ENCODE data around the gene FOLR1.
"Not testable (repeated sequence)": the region's sequence is repeated elsewhere in the genome, so short reads cannot be mapped to it uniquely, and the experiment has no call there.

FOLR1 gene

DNA sequence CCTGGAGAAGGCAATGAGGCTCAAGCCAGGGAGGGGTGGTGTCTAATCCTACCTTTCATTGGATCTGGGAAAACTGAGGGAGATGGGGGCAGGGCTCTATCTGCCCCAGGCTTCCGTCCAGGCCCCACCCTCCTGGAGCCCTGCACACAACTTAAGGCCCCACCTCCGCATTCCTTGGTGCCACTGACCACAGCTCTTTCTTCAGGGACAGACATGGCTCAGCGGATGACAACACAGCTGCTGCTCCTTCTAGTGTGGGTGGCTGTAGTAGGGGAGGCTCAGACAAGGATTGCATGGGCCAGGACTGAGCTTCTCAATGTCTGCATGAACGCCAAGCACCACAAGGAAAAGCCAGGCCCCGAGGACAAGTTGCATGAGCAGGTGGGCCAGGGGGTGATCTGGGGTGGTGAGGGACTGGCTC, at the start of gene FOLR1:
Gene FOLR1, plus strand, starts transcription at position 180 of the 421 bp plus-strand sequence. Its CDS starts 34 bp downstream, at position 214.
- DNase-seq: no peak

- DNase-seq: not testable (repeated sequence)
Observed at GRCh38 chr11:72142543-72142942, 49.4 kb upstream of the FOLR1 start.

DNA sequence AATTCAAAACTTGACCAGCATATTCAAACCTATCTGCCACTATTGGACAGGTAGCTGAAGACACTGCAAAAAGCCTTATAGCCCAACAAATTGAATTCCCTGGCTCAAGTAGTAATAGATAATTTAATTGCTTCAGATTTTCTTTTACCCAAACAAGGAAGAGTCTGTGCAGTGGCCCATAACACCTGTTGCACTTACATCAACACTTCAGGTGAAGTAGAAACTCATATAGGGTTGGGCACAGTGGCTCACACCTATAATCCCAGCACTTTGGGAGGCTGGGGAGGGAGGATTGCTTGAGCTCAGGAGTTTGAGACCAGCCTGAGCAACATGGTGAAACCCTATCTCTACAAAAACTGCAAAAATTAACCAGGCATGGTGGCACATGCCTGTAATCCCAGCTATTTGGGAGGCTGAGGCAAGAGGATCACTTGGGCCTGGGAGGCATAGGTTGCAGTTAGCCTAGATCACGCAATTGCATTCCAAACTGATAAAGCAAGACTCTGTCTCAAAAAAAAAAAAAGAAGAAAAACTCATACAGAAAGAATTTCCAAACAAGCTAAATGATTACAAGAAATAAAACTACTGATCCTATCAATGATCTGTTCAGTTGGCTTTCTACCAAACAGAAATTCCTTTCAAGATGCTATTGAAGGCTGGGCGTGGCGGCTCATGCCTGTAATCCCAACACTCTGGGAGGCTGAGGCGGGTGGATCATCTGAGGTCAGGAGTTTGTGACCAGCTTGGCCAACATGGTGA, 47.0 kb upstream of the FOLR1 start:
- no peak for DNase-seq

DNA sequence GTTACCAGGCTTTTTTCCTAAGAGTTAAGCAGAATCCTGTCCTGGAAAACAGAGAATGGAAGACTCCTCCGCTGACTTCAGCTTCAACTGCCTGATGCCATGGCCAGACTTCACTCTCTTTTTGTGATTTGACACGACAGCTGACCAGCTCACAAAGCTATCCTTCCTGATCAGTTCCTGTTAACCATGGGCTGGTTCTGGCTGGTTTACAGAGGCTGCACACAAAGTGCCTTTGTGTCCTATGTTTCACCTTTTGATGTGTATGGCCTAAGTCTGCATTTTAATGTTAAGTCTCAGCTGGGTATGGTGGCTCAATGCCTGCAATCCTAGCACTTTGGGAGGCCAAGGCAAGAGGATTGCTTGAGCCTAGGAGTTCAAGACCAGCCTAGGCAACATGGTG, 45.3 kb upstream of the FOLR1 start:
- no peak for DNase-seq

DNA sequence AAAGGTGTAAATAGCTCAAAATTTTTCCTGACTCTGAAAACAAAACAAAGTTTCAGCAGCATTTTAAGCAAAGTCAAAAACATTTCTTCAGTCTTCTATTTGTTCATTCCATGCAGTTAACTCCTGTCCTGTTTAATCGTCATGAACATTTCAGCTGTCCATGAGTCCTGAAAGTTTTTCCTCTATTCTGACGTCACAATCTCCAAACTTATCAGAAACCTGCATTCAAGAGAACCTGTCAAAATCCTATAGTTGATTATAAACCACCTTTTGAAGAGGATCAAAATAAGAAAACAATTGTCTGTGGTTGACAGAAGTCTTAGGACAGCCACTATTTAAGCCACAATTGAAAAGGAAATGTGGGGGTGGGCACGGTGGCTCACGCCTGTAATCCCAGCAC, 41.1 kb upstream of the FOLR1 start:
- DNase-seq: no peak

GRCh38 chr11:72153874-72154273, 38.1 kb upstream of the FOLR1 start:
- DNase-seq: not testable (repeated sequence)

DNA sequence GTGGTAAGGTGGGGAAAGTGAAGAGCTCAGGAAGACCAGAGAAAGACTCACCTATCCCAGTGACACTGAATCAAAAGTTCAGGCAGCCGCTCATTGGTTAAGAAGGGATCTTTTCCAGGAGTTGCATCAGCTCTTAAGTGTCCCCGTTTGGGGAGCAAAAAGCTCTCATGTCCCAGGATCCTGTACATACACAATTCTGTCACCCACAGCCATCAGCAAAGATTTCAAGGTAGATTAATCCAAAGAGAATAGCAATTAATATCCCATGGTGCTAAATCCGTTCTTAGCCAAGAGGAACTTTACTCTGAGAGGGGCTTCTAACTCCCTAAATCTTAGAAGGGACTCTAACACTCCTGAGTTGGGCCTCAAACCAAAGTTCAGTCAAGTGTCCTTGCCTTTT, 37.1 kb upstream of the FOLR1 start:
- DNase-seq: no peak

- no peak for DNase-seq
Observed at GRCh38 chr11:72155751-72156150, 36.2 kb upstream of the FOLR1 start.

DNA sequence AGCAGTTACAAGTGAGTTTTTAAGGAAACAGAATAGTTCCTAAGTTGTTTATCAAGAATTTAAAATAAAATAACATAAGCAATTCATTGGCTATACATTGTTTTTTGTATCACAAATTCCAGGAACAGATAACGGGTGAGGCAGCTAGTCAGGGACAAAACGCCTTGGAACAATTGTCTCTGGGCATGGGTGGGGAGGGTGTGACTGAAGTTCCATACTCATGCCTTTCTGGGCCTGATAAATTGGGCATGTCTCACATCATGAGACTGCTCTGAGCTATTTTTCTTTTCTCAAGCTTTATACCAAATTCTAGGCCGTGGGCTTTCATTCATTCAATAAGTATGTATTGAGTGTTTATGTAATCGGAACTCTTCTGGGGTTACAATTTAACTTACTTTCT, 34.8 kb upstream of the FOLR1 start:
- no peak for DNase-seq

DNA sequence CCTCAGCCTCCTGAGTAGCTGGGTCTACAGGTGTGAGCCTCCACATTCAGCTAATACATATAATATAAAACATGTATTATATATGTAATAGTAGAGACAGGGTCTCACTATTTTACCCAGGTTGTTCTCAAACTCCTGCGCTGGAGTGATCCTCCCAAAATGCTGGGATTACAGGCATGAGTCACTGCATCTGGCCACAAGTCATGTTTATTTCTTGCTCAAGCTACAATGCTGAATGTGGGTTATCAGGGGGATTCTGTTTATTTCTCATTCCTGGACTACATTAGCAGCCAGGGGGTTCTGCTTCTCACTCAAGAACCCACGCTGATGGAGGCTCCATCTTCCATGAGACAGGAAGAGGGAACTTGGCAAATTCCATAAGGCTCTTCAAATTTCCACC, 31.6 kb upstream of the FOLR1 start:
- DNase-seq: no peak

- no peak for DNase-seq
Observed at GRCh38 chr11:72162891-72163492, 28.9 kb upstream of the FOLR1 start.

DNA sequence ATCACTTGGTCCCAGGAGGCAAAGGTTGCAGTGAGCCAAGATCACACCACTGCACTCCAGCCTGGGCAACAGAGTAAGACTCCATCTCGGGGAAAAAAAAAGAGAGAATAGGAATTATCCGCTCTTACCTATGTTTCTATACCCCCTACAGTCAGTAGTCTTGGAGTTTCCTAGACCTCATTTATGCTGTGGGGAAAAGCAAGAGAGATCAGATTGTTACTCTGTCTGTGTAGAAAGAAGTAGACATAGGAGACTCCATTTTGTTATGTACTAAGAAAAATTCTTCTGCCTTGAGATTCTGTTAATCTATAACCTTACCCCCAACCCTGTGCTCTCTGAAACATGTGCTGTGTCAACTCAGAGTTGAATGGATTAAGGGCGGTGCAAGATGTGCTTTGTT, 27.8 kb upstream of the FOLR1 start:
- DNase-seq: not testable (repeated sequence)

GRCh38 chr11:72169046-72169555, 22.8 kb upstream of the FOLR1 start:
- DNase-seq: not testable (repeated sequence)

DNA sequence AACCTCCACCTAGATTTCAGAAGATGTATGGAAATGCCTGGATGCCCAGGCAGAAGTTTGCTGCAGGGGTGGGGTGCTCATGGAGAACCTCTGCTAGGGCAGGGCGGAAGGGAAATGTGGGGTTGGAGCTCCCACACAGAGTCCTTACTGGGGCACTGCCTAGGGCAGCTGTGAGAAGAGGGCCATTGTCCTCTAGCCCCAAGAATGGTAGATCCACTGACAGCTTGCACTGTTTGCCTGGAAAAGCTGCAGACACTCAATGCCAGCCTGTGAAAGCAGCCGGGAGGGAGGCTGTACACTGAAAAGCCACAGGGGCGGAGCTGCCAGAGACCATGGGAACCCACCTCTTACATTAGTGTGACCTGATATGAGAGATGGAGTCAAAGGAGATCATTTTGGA, 22.2 kb upstream of the FOLR1 start:
- not testable (repeated sequence) for DNase-seq

- not testable (repeated sequence) for DNase-seq
Observed at GRCh38 chr11:72172043-72172442, 19.9 kb upstream of the FOLR1 start.

DNA sequence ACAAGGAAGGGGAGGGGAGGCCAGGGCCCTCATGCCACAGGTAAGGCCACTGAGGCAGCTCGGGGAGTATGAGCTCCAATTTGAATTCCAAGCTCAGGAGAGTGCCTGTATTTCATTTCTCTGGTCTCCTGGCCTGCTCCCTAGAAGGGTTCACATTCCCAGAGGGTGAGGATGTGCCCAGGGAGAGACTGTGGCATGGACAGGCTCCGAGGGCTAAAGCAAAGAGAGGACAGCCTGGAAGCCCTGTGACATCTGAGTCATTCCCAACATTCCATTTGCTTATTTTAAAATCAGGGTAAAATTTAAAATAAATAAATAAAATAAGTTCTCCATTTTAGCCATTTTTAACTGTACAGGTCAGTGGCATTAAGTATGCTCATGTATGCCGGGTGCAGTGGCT, 18.6 kb upstream of the FOLR1 start:
- no peak for DNase-seq

GRCh38 chr11:72174302-72175070, 17.5 kb upstream of the FOLR1 start:
- DNase-seq: no peak

- DNase-seq: no peak
Observed at GRCh38 chr11:72177656-72178055, 14.3 kb upstream of the FOLR1 start.

DNA sequence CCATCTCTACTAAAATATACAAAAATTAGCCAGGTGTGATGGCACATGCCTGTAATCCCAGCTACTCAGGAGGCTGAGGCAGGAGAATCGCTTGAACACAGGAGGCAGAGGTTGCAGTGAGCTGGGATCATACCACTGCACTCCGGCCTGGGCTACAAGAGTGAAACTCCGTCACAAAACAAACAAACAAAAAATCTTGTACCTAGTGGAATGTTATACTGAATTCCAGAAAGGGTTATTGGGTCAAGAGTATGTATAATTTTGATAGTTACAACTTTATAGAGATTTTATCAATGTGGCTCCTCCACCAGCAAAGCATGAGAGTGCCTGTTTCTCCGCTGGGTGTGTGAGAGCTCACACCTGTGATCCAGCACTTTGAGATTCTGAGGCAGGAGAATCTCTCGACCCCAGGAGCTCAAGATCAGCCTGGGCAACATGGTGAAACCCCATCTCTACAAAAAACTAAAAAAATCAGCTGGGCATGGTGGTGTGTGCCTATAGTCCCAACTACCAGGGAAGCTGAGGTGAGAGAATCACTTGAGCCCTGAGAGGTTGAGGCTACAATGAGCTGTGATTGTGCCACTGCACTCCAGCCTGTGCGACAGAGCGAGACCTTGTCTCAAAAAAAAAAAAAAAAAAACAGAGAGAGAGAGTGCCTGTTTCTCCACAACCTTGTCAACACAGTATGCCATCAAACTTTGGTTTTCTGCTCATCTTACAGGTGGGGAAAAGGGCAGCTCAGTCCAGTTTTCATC, 12.7 kb upstream of the FOLR1 start:
- no peak for DNase-seq

DNA sequence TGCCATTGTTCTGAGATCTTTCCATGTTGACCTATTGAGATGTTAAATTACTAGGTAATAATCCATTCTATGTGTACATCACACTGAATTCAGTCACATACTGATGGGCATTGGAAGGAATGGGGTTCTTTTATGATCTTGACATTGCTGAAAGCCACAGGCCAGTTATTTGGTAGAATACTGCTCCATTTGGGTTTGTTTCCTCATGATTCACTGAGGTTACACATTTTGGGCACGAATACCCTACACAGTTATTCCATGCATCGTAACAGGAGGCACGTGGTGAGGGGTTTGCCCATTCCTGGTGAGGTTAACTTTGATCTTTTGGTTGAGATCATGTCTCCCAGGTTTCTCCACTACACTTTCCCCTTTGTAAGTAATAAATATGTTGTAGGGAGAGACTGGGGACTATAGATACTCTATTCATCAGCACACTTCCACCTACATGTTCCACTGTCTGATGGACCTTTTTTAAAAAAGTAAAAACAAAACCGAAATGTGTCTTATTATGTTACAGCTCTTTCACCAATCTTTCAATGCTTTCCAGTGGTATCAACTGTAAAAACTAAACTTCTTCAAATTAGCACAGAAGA, 12.0 kb upstream of the FOLR1 start:
- DNase-seq: no peak

DNA sequence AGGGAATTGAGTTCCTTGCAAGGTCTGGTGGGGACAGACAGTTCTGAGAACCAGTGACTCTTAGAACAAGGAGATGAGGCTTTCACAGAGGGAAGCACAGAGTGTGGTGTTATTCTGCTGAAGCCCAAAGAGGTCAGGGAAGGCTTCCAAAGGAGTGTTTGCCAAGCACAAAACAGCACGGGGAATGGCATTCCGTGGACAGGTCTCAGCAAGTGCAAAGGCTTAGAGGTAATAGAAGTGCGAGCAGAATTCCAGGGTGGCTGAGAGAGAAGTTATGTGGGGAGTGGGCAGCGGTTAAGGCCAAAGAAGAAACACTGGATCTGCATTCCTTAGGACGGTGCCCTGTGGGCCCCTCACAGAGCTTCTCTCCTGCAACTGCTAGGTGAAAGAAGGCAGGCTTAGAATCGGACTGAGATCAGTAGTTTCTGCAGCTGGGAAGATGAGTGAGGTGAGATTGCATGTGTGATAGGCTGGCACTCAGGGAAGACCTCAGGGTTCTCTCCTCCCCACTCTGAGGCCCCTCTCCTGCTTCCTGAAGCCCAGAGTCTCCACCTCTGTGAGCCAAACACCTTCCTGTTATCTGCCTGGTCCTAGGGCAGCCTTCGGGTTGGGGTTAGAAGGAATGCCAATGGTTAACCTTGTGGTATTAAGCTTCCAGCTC, 10.9 kb upstream of the FOLR1 start:
- DNase-seq: not testable (repeated sequence)

GRCh38 chr11:72181553-72181958, 10.4 kb upstream of the FOLR1 start:
- not testable (repeated sequence) for DNase-seq

All from bone marrow (tissue), 2 donors.